ENCODE data around the gene DDX1.

- TF ChIP-seq CTCF (IDR thresholded peaks at IDR 0.05) (peak; percentile 33 to 82 (median 76)), POLR2A (IDR thresholded peaks at IDR 0.05) (no peak)
These were observed 14.5 kb upstream of the DDX1 start for GRCh38 chr2:15577071-15577735.
